GM18505 (cell line): Measurements from ENCODE around the gene NEGR1.

Source experiments
- ATAC-seq: cut with Tn5 transposase; IDR thresholded peaks from one replicate; pipeline ENCODE4 v1.9.1; 2021; ENCODE audit not compliant: unreplicated experiment
- POLR2A ChIP-seq: IDR thresholded peaks from 4 replicates; pipeline ENCODE4 v1.6.1; 2011; ENCODE audit warnings: borderline replicate concordance; ENCODE audit not compliant: insufficient read depth, insufficient read length; ENCODE audit errors: extremely low read depth

NEGR1 gene

DNA sequence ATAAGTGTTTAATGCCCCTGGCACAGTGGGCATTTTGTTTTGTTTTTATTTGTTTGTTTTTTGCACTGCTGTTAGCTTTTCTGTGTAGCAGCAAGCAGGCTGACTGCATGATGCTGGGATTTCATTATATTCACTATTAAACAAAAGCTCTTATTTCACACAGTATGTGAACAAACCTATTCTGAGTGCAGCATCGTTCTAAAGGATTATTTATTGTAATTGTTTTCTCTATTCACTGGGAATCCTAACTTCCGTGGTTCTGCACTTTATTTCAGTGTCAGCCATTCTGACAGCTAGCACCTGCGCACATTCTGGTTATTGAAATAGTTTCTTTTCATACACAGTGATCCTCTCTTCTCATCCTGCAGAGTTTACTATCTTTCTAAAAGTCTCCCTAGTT lies 595.0 kb downstream of the NEGR1 start:
- ATAC-seq: no peak
- no peak for TF ChIP-seq POLR2A

DNA sequence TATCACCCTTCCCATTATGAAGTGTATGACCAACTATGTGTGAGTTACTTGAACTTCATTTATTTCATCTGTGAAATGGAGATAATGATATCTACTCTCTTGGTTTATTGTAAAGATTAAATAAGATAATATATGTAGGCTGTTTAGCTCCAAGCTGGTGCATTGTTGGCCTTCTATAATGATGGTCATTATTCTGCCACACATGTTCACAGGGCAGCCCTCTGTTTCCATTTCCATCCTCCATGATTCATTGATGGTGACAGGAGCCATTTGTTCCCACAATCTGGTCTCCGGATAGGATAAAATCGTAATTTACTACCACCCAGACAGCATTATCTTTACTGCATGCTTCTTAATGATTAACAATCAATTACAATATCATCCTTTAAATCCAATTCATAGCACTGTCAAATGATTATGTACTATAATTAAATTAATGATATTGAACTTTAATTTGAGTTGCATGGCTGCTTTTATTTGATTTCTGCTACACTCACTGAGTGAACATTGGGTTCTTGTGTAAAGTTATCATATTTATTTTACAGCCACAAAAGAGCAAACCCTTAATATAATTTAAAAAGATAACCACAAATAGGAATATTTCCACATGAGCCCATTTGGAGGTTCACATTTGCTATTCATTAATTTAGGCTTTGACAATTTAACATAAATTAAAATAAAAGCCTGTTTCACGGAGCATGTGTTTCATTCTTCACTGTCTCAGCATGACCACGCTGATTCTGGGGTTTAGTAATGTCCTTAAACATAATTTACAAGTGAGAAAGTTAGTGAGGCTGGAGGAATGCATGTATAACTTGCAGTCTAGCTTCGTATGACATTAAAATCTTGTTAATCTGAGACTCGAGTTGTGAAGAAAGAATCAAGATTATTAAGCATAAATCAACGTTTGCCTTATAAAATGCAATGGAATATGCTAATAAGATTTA lies 605.1 kb downstream of the NEGR1 start:
- no peak for ATAC-seq
- TF ChIP-seq POLR2A: no peak

DNA sequence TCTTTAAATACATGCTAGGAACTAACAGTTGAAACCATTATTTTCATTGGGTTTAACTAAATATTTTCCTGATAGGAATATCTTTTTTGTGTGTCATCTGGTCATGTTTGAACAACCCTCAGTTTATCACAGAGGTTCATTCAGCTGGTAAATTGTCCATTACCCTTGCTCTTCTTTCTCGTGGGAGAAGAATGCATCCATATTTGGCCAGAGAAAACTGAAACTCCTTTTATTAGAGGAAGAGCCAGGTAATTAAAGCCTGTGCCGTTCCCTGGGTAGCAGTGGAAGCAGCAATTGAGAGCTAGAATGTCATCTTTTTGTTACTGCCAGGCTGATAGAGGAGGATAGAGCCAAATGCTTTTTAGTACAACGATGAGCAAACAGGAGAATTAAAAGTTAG lies 614.3 kb downstream of the NEGR1 start:
- no peak for TF ChIP-seq POLR2A
- no peak for ATAC-seq

DNA sequence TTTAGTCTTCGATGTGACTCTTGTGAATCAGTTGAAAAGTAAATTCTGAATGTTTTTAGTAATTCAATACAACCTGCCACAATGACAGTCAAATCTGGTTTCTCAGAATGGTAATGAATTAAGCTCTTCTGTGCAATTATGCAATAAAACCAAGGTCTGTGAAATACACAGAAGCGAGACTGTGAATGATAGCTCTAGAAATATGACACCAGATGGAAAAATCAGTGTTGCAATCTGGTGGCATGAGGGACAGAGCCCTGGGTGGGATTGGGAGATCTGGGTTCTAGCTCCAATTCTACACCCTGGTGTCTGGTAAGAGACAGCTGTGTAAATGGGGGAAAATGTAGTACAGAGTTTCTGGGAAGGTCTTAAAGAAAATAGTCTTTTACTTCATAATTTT lies 615.1 kb downstream of the NEGR1 start:
- no peak for ATAC-seq
- no peak for TF ChIP-seq POLR2A

DNA sequence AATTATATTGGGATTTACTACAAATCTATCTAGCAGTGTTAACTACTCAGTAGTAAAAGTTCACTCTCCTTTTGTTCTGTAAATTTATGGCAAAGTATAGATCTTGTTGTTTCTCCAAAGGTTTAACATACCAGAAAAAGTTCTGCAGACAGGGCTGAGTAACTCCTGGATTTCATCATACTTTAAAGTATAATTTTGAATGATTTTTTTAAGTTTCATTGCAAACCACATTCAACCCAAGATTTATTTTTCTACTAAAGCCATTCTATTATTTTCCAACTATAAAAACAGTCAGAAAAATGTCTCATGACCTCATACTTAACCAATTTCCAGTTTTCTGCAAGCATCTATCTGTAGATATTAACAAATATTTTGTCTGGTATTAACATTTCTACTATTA lies 615.7 kb downstream of the NEGR1 start:
- TF ChIP-seq POLR2A: no peak
- no peak for ATAC-seq

DNA sequence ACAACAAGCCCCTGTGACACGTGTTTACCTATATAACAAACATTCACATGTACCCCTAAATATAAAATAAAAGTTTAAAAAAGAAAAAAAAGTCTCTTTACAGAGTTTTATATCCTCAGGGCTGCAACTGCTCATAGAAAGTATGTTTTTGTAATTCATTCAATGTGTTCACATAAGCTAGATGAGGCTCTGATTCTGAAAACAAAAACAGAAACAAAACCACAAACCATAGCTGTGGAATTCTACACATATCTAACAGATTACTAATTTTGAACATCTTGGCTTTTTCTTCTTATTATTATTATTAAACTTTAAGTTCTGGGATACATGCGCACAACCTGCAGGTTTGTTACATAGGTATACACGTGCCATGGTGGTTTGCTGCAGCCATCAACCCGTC lies 621.9 kb downstream of the NEGR1 start:
- no peak for ATAC-seq
- TF ChIP-seq POLR2A: no peak

DNA sequence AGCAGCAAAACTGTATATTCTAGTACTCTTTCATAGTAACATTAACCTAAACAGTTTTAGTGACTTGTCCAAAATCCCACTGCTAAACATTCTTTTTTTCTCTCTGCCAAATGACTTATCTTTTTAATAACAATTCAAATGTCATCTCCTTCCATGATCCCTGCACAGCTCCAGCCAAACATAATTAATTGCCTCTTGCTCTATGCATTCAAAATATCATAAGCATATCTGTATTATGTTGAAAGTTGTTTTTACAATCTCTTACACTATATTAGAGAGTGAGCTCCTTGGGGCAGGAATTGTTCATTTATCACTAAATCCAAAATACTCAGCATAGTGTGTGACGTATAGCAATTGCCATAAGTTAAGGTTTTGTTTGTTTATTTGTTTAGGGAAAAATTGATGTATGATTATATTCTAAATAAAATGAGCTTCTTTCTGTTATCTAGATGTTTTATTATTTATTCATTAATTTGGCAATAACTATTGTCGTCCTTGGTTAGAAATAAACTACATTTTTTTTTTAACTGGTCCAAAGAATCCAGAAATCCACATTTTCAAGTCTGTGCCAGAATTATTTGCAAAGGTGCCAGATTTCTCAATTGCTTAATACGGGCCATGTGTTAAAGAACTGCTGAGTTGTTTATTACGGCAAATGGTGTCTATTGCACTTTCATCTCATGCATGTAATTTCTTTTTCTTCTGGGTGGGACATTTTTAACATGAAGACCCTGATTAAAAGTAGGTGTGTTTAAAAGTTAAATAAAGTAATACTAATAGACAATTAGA lies 624.3 kb downstream of the NEGR1 start:
- TF ChIP-seq POLR2A: no peak
- no peak for ATAC-seq

DNA sequence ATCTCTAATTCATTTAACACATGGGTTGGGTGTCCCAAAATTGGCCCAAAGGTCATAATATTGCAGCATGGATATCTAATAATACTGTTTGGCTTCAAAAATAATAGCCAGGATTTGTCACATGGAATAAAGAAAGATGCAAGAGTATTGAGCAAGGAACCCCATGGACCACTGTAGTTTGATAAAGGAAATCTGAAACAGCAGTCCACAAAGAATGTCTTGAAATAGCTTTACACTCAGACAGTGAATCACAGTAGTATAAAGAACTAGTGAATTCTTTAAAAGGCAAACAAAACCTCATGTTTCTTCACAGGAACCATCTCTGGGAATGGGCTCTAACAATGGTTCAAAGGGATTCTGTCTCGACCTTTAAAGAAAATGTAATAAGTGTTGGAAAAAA lies 625.4 kb downstream of the NEGR1 start:
- no peak for ATAC-seq
- TF ChIP-seq POLR2A: no peak

DNA sequence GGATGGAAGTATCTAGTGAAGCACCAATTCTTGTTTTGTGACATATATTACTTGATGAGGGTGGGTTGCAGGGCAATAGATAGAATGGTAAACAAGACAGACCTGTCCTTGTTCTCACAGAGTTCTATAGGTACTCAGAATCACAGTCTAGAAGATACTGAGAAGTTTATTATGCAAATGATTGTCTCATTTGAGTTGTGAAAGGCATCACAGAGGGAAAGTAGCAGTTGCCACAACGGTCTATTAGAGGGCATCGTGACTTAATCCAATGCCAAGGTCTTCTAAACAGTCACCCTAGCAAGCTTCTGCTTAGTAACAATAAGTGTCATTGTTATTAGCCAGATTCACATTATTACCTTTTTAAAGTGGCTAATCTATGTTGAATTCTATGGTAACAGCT lies 626.7 kb downstream of the NEGR1 start:
- ATAC-seq: no peak
- no peak for TF ChIP-seq POLR2A

DNA sequence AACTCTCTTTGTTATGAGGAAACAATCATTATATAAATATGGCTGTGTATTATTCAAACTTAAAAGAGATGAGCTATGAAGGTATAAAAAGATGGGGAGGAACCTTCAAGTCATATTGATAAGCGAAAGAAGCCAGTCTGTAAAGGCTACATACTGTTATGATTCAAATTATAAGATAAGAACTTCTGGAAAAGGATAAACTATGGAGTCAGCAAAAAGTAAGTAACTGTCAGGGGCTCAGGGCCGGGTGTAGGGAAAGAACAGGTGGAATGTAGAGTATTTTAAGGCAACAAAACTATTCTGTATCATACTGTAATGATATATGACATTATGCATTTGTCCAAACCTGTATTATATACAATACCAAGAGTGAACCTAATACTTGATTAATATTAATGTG lies 628.4 kb downstream of the NEGR1 start:
- no peak for ATAC-seq
- no peak for TF ChIP-seq POLR2A

DNA sequence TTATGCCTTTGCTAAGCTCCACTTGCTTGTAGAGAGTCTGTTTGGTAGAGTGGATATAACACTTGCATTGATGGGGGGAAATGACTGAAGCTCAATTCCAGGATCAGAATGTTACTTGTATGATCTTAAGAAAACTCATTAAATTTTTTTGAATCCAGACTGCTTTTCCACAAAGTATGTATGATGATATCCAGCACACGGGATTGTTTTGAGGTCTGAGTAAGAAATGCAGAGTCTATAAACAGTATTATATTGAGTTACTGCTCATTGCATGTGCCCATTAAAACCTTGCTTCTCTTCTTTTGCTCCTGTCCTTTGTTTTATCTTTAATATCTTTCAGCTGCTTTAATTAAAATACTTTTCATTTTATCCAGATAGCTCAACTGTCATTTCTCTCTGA lies 631.1 kb downstream of the NEGR1 start:
- TF ChIP-seq POLR2A: no peak
- no peak for ATAC-seq

DNA sequence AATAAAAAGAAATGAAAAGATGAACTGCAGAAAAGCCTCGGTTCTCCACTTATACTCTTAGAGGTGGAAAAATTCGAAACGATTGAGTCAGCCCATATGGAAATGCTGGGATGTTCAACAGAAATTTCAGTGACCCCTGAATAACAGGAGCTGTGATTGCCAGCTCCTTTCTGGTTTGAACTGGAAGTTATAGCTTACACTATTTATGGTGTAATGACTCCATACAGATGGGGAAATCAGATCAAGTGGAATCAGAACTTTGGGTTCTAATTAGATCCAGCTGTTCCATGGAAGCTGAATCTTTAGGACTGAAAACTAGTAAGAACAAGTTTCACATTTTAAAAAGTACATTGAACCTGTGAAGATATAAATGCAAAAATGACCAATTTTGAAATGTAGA lies 632.2 kb downstream of the NEGR1 start:
- ATAC-seq: no peak

DNA sequence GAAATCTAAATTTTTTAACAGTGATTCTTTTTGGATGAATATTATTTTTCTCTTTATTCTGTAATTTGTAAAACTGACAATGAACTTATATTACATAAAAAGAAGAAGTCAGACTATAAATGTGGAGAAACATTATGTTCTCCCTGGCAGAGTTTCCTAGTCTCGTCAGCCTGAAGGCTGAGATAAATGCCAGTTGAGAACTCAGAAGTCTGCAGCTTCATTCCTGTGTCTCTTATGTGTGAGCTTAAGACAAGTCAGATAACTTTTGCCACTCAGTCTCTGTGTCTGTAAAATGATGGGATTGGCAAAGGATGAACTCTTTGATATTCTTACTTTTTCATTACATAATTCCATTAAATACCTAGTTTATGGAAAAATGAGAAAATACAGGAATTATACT lies 632.7 kb downstream of the NEGR1 start:
- ATAC-seq: no peak
- no peak for TF ChIP-seq POLR2A

More for the DNA sequence above, 632.2 kb downstream of the NEGR1 start:
- TF ChIP-seq POLR2A: no peak

DNA sequence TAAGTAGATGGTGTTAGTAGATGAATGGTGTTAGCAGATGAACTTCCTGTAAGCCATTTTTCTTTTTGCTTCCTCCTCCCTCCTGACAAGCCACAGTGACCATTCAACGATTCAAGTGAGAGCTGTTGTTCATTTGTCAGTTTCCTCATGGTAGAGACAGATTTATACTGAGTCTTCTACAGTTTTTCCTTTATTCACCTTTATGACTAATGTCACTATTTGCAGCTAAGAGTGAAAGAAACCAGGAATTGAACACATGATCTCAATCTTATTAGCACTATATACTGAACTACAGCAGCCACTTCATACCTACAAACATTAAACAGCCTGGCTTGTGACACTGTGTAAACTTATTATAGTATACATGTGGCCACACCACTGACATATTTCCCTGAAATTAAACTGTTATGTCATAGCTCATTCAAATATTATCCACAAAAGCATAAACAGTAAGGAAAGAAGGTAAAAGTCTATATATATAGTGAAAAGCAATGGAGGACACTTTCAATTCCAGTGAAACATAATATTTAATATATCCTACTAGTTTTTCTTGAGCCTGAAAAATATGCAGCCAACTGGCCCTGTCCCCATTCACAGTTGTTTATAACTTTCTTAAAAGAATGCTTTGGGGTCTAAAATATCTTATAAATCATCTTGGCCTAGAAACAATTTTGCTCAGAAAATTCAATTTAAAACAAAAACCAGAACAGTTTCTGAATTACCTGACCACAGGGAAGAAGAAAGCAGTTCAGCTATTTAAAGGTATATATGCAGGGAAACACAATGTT lies 634.6 kb downstream of the NEGR1 start:
- no peak for ATAC-seq
- TF ChIP-seq POLR2A: no peak

DNA sequence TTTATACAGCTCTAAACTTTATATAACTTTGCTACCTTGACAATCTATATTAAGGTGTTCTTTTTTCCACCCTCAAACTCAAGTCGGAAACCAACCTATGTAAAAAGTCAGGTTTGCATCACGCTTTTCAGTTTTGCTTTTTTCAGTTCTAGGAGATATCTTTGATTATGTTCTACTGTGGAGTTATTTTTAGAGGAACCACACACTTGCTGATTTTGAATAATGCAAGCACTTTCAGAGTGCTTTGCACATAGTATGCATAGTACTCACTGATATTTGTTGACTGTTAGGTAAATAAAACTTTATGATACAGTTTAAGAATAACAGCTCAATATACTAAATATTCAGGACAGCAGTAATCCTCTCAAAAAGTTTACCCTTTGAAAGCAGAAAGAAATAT lies 637.3 kb downstream of the NEGR1 start:
- ATAC-seq: no peak
- TF ChIP-seq POLR2A: no peak
